ENCODE results near the gene AGL.

AGL gene

DNA sequence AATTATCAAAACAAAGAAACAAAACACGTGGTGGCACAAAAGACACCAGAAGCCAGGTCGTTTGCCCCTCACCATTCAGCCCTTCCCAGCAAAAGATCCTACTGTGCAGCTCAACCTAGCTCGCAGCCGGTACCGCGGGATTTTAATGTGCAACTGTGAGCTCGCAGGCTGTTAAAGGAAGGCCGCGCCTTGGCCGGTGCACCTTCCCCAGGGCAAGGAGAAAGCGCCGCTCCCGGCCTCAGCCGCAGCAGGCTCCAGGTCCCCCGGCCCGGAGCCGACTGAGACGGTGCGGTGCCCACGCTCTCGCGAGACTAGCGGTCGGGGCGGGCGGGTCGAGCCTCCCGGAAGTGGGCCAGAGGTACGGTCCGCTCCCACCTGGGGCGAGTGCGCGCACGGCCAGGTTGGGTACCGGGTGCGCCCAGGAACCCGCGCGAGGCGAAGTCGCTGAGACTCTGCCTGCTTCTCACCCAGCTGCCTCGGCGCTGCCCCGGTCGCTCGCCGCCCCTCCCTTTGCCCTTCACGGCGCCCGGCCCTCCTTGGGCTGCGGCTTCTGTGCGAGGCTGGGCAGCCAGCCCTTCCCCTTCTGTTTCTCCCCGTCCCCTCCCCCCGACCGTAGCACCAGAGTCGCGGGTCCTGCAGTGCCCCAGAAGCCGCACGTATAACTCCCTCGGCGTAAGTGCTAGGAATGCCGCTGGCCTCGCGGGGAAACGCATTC, at the start of gene AGL (continued):
- TF ChIP-seq ZNF146 (tag by site-specific recombination; IDR thresholded peaks at IDR 0.05) (peak; percentile 44), ZNF585B (tag by site-specific recombination; IDR thresholded peaks at IDR 0.05) (no peak), MZF1 (tag by site-specific recombination; IDR thresholded peaks at IDR 0.05; ENCODE audit: borderline replicate concordance) (no peak; the same call in 1 of the 2 replicates), GFI1B (tag by site-specific recombination; IDR thresholded peaks at IDR 0.05) (no peak), ZBTB20 (tag by site-specific recombination; IDR thresholded peaks at IDR 0.05) (peak; percentile 99), ZNF19 (tag by site-specific recombination; IDR thresholded peaks at IDR 0.05; ENCODE audit: low read depth) (no peak), ZNF76 (tag by site-specific recombination; IDR thresholded peaks at IDR 0.05; ENCODE audit: borderline replicate concordance, low read depth) (peak; percentile 86; the same call in 1 of the 2 replicates), ZNF239 (tag by site-specific recombination; IDR thresholded peaks at IDR 0.05) (peak; percentile 66; the same call in 1 of the 2 replicates), ZNF768 (tag by site-specific recombination; IDR thresholded peaks at IDR 0.05) (no peak), ZNF792 (tag by site-specific recombination; IDR thresholded peaks at IDR 0.05) (peak; percentile 37; the same call in 1 of the 2 replicates), ZNF391 (tag by site-specific recombination; IDR thresholded peaks at IDR 0.05; ENCODE audit: borderline replicate concordance, low read depth) (peak; percentile 31; the same call in 1 of the 2 replicates), YY2 (tag by site-specific recombination; IDR thresholded peaks at IDR 0.05) (no peak), ZNF354C (tag by site-specific recombination; IDR thresholded peaks at IDR 0.05; ENCODE audit: borderline replicate concordance, low read depth) (no peak), ZNF747 (tag by site-specific recombination; IDR thresholded peaks at IDR 0.05) (no peak), ZNF138 (tag by site-specific recombination; IDR thresholded peaks at IDR 0.05; ENCODE audit: borderline replicate concordance) (no peak), OVOL3 (tag by site-specific recombination; IDR thresholded peaks at IDR 0.05) (peak; percentile 70), ZNF248 (tag by site-specific recombination; IDR thresholded peaks at IDR 0.05) (no peak), ZNF221 (tag by site-specific recombination; IDR thresholded peaks at IDR 0.05; ENCODE audit: borderline replicate concordance) (no peak), ZNF785 (tag by site-specific recombination; IDR thresholded peaks at IDR 0.05) (0 out of 2 replicates have a peak, but pooled peaks have one; percentile 75), TCF7L2 (IDR thresholded peaks at IDR 0.05; ENCODE audit: borderline replicate concordance, low read depth, low read length) (no peak), ZNF311 (tag by site-specific recombination; IDR thresholded peaks at IDR 0.05; ENCODE audit: borderline replicate concordance) (no peak), SP2 (tag by site-specific recombination; IDR thresholded peaks at IDR 0.05) (peak; percentile 88), ZNF302 (tag by site-specific recombination; IDR thresholded peaks at IDR 0.05; ENCODE audit: low read depth) (no peak), ZNF501 (tag by site-specific recombination; IDR thresholded peaks at IDR 0.05) (peak; percentile 98), ZNF132 (tag by site-specific recombination; IDR thresholded peaks at IDR 0.05; ENCODE audit: borderline replicate concordance) (no peak), ZNF184 (tag by site-specific recombination; IDR thresholded peaks at IDR 0.05) (no peak), ZSCAN23 (tag by site-specific recombination; IDR thresholded peaks at IDR 0.05) (no peak)
- TF ChIP-seq, protein P1, sequence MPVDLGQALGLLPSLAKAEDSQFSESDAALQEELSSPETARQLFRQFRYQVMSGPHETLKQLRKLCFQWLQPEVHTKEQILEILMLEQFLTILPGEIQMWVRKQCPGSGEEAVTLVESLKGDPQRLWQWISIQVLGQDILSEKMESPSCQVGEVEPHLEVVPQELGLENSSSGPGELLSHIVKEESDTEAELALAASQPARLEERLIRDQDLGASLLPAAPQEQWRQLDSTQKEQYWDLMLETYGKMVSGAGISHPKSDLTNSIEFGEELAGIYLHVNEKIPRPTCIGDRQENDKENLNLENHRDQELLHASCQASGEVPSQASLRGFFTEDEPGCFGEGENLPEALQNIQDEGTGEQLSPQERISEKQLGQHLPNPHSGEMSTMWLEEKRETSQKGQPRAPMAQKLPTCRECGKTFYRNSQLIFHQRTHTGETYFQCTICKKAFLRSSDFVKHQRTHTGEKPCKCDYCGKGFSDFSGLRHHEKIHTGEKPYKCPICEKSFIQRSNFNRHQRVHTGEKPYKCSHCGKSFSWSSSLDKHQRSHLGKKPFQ (tag by site-specific recombination; IDR thresholded peaks at IDR 0.05) = peak; percentile 70
- TF ChIP-seq, protein P2, sequence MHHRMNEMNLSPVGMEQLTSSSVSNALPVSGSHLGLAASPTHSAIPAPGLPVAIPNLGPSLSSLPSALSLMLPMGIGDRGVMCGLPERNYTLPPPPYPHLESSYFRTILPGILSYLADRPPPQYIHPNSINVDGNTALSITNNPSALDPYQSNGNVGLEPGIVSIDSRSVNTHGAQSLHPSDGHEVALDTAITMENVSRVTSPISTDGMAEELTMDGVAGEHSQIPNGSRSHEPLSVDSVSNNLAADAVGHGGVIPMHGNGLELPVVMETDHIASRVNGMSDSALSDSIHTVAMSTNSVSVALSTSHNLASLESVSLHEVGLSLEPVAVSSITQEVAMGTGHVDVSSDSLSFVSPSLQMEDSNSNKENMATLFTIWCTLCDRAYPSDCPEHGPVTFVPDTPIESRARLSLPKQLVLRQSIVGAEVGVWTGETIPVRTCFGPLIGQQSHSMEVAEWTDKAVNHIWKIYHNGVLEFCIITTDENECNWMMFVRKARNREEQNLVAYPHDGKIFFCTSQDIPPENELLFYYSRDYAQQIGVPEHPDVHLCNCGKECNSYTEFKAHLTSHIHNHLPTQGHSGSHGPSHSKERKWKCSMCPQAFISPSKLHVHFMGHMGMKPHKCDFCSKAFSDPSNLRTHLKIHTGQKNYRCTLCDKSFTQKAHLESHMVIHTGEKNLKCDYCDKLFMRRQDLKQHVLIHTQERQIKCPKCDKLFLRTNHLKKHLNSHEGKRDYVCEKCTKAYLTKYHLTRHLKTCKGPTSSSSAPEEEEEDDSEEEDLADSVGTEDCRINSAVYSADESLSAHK (tag by site-specific recombination; IDR thresholded peaks at IDR 0.05) = peak; percentile 67; the same call in 1 of the 2 replicates
- TF ChIP-seq, protein P3, sequence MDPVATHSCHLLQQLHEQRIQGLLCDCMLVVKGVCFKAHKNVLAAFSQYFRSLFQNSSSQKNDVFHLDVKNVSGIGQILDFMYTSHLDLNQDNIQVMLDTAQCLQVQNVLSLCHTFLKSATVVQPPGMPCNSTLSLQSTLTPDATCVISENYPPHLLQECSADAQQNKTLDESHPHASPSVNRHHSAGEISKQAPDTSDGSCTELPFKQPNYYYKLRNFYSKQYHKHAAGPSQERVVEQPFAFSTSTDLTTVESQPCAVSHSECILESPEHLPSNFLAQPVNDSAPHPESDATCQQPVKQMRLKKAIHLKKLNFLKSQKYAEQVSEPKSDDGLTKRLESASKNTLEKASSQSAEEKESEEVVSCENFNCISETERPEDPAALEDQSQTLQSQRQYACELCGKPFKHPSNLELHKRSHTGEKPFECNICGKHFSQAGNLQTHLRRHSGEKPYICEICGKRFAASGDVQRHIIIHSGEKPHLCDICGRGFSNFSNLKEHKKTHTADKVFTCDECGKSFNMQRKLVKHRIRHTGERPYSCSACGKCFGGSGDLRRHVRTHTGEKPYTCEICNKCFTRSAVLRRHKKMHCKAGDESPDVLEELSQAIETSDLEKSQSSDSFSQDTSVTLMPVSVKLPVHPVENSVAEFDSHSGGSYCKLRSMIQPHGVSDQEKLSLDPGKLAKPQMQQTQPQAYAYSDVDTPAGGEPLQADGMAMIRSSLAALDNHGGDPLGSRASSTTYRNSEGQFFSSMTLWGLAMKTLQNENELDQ (tag by site-specific recombination; IDR thresholded peaks at IDR 0.05; ENCODE audit: low read depth) = no peak
- TF ChIP-seq, protein P4, sequence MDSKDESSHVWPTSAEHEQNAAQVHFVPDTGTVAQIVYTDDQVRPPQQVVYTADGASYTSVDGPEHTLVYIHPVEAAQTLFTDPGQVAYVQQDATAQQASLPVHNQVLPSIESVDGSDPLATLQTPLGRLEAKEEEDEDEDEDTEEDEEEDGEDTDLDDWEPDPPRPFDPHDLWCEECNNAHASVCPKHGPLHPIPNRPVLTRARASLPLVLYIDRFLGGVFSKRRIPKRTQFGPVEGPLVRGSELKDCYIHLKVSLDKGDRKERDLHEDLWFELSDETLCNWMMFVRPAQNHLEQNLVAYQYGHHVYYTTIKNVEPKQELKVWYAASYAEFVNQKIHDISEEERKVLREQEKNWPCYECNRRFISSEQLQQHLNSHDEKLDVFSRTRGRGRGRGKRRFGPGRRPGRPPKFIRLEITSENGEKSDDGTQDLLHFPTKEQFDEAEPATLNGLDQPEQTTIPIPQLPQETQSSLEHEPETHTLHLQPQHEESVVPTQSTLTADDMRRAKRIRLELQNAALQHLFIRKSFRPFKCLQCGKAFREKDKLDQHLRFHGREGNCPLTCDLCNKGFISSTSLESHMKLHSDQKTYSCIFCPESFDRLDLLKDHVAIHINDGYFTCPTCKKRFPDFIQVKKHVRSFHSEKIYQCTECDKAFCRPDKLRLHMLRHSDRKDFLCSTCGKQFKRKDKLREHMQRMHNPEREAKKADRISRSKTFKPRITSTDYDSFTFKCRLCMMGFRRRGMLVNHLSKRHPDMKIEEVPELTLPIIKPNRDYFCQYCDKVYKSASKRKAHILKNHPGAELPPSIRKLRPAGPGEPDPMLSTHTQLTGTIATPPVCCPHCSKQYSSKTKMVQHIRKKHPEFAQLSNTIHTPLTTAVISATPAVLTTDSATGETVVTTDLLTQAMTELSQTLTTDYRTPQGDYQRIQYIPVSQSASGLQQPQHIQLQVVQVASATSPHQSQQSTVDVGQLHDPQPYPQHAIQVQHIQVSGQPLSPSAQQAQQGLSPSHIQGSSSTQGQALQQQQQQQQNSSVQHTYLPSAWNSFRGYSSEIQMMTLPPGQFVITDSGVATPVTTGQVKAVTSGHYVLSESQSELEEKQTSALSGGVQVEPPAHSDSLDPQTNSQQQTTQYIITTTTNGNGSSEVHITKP (tag by site-specific recombination; IDR thresholded peaks at IDR 0.05) = peak; percentile 86
